GM12892 (cell line): ENCODE measurements around the gene CYTH3.
"Not testable (repeated sequence)": the region's sequence is repeated elsewhere in the genome, so short reads cannot be mapped to it uniquely, and the experiment has no call there.

Experiments used
- DNase-seq: peaks from one replicate; pipeline ENCODE4 v3.0.0; 2011; ENCODE audit not compliant: insufficient read length
- FAIRE-seq: peaks from 2 replicates; lab custom pipeline; 2011; peaks lifted over from hg19 to GRCh38; lab: Jason Lieb, UNC
- POLR2A ChIP-seq: IDR thresholded peaks from 2 replicates; pipeline ENCODE4 v1.6.1; 2011; ENCODE audit warnings: low read depth, low read length, control low read depth
- POLR2AphosphoS5 ChIP-seq: IDR thresholded peaks from 2 replicates; pipeline ENCODE4 v1.6.1; 2011; ENCODE audit warnings: low read depth, low read length, control low read depth
- TAF1 ChIP-seq: IDR thresholded peaks from 2 replicates; pipeline ENCODE4 v1.6.1; 2011; ENCODE audit warnings: low read depth, mild to moderate bottlenecking, control low read depth, low read length, borderline replicate concordance

Gene CYTH3

DNA sequence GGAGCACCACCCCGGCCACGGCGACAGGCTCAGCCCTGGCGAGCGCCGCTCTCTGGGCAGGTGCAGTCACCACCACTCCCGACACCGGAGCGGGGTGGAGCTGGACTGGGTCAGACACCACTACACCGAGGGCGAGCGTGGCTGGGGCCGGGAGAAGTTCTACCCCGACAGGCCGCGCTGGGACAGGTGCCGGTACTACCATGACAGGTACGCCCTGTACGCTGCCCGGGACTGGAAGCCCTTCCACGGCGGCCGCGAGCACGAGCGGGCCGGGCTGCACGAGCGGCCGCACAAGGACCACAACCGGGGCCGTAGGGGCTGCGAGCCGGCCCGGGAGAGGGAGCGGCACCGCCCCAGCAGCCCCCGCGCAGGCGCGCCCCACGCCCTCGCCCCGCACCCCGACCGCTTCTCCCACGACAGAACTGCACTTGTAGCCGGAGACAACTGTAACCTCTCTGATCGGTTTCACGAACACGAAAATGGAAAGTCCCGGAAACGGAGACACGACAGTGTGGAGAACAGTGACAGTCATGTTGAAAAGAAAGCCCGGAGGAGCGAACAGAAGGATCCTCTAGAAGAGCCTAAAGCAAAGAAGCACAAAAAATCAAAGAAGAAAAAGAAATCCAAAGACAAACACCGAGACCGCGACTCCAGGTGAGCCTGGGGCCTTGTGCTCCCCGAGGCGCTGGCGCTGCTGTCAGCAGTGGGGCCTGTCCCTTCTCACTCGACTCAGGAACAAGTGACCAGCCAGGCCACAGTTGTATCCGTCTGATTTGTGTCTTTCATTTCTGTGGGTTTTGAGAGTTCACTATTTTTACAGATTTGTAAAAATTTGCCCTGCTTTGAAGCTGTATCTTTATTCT lies 117.7 kb downstream of the CYTH3 start:
- FAIRE-seq: no peak
- no peak for DNase-seq
- TF ChIP-seq POLR2AphosphoS5: no peak
- TF ChIP-seq TAF1: no peak
- TF ChIP-seq POLR2A: no peak

DNA sequence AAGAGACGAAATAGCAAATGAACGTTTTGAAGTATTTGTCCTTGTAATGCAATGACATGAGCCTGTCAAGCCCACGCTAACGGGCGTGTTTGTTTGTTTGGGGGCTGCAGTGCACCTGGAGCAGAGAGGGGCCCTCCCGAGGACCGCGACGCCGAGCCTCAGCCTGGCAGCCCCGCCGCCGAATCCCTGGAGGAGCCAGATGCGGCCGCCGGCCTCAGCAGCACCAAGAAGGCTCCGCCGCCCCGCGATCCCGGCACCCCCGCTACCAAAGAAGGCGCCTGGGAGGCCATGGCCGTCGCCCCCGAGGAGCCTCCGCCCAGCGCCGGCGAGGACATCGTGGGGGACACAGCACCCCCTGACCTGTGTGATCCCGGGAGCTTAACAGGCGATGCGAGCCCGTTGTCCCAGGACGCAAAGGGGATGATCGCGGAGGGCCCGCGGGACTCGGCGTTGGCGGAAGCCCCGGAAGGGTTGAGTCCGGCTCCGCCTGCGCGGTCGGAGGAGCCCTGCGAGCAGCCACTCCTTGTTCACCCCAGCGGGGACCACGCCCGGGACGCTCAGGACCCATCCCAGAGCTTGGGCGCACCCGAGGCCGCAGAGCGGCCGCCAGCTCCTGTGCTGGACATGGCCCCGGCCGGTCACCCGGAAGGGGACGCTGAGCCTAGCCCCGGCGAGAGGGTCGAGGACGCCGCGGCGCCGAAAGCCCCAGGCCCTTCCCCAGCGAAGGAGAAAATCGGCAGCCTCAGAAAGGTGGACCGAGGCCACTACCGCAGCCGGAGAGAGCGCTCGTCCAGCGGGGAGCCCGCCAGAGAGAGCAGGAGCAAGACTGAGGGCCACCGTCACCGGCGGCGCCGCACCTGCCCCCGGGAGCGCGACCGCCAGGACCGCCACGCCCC lies 118.5 kb downstream of the CYTH3 start:
- FAIRE-seq (no peak), DNase-seq (no peak)
- TF ChIP-seq POLR2AphosphoS5 (no peak), TAF1 (no peak), POLR2A (no peak)

DNA sequence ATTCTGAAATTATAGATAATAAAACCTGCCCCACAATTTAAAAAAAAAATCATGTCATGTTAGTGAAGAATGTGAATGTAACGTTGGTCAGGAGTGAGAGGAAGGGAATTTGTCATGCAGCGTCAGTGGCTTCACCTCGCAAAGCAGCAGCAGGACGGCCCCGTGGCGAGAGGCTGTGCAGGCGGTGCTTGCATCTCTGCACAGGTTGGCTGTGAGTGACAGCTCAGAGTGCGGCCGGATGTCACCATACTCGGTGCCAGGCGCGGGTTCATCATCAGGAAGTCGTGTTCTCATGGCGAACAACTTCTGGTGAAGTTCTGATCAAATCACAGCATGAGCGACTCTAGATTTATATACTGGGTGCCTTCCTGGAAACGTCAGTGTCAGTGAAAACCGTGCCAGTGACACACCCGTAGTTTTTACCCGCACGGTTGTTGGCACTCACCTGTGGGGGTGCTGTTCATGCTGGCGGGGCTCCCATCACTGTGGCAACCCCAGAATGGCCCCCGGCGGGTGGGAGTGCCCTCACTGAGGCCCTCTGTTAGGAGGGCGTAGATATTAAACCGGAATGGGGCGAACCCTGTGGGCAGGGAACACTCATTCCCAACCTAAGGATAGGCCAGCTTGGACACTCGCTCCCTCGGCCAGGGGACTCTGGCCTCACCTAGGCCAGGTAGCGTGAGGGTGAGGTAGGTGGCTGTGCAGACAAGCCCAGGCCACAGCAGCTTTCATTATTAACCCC lies 120.3 kb downstream of the CYTH3 start:
- FAIRE-seq (no peak), DNase-seq (no peak)
- no peak for TF ChIP-seq TAF1
- TF ChIP-seq POLR2AphosphoS5: no peak
- TF ChIP-seq POLR2A: no peak

DNA sequence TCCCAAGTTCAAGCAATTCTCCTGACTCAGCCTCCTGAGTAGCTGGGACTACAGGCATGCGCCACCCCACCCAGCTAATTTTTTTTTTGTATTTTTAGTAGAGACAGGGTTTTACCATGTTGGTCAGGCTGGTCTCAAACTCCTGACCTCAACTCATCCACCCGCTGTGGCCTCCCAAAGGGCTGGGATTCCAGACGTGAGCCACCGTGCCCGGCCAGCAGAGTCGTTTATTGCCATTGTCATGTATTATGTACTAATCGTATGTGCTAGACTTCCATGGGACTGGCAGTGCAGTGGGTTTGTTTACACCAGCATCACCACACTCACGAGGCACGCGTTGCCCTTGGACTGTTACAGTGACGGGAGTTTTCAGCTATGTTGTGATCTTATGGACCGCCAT lies 120.9 kb downstream of the CYTH3 start:
- not testable (repeated sequence) for FAIRE-seq, DNase-seq

DNA sequence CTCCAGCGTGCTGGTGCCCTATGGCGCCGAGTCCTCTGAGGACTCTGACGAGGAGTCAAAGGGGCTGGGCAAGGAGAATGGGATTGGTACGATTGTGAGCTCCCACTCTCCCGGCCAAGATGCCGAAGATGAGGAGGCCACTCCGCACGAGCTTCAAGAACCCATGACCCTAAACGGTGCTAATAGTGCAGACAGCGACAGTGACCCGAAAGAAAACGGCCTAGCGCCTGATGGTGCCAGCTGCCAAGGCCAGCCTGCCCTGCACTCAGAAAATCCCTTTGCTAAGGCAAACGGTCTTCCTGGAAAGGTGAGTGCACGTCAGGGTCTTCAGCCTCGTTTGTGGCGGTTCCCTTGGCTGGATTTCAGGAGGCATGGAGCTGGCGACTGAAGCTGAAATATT lies 122.4 kb downstream of the CYTH3 start:
- no peak for DNase-seq
- TF ChIP-seq TAF1 (no peak), POLR2A (no peak), POLR2AphosphoS5 (no peak)
- no peak for FAIRE-seq

DNA sequence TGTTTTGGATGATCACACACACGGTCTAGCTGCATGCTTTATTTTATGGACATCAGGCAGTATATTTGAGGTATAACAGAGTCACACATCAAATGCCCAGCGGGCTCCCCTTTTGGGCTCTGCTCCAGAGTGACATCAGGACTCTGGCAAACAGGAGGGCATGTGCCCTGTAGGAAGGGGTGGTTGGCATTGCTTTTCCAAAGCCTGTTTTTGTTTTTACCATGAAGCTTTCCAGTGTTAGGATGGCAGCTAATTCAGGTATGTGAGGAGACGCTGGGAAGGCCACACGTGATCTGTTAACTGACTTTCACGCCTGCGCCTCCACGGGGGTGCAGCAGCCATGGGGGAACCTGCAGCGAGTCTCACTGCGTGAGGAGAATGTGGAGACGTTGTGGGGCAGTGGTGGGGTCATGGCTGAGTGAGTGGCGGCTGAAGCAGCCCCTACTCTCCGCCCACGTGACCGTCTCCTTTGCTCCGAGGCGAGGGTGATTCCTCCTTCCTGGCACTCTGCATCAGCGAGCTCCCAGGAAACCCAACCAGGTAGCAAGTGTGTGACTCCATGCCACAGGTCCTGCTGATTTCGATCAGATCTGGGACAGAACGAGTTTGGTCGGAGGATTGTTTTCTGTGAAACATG lies 123.6 kb downstream of the CYTH3 start:
- TF ChIP-seq POLR2AphosphoS5 (no peak), POLR2A (no peak), TAF1 (no peak)
- FAIRE-seq (no peak), DNase-seq (no peak)

DNA sequence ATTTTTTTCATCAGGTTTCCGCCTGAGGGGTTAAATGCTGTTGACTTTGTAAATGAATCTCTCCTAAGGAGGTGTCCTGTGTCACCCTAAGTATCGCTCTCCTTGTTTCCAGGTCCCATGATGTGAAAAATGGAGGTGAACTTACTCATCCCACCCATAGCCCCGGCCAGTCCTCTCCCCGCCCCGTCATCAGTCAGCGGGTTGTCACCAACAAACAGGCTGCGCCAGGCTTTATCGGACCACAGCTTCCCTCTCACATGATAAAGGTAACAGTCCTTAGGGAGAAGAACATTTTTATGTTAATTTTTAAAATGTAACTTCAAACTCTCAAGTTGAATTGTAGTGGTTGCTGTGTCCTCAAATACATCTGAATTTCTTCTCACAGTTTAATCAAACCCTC lies 124.8 kb downstream of the CYTH3 start:
- DNase-seq (no peak), FAIRE-seq (no peak)

DNA sequence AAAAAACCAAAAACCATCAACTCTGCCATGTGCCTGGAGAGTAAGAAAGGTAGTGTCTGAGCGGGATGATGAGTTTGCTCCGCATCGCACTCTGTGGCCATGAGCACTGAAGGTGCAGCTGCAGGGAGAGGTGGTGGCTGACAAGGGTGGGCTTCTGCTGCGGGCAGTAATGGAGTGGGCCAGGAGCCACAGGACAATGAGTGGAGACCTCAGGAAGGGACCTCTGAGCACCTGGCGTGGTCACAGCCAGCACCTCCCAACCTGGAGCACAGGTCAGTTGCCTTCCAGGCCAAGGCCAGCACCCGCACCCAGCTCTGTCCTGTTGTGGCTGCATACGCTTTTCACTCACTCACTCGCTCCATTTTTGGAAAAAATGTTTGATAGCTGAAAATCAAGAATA lies 125.8 kb downstream of the CYTH3 start:
- DNase-seq (no peak), FAIRE-seq (no peak)
- TF ChIP-seq POLR2AphosphoS5 (no peak), POLR2A (no peak), TAF1 (no peak)

More for the DNA sequence above, 124.8 kb downstream of the CYTH3 start:
- TF ChIP-seq POLR2AphosphoS5 (no peak), POLR2A (no peak), TAF1 (no peak)

DNA sequence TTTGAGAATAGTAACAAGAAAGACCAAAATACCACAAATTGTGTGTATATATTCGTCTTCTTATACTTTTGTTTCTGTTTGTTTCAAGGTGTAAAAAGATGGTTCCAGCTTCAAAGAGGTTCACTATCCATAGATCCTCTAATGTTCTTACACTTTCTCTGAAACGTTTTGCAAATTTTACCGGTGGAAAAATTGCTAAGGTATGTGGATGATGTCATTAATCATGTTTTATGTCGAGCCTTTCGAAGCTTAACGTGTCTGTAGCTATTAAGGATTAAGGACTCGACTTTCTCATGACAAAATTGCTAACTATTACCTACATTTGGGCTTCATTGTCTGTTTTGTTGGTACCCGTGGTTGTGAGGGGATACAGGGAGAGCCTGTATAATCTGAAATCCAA lies 128.4 kb downstream of the CYTH3 start:
- no peak for DNase-seq
- no peak for FAIRE-seq

DNA sequence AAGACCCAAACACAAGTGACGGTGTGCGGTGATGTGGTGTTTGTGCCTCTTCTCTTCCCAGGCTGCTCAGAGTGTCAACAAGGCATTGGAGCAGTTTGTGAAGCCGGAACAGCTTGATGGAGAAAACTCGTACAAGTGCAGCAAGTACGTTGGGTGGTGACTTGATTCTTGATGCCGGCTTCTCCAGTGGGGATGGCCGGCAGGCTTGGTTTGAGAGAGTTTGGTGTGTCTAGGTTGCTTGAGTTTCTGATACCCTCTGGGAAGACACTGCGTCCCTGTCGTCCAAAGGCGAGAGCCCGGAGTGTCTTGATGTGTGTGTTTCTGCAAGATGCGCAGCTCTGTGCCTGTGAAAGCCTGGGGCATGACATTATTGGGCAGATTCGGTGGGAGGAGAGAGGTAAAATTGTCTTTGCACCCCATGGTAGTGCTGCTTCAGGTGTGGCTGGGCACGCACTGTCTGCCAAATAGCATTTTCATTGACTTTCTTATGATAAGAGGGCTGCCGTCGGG lies 129.5 kb downstream of the CYTH3 start:
- TF ChIP-seq TAF1 (no peak), POLR2A (no peak), POLR2AphosphoS5 (no peak)
- FAIRE-seq (no peak), DNase-seq (no peak)

More for the DNA sequence above, 128.4 kb downstream of the CYTH3 start:
- TF ChIP-seq POLR2A (no peak), POLR2AphosphoS5 (no peak), TAF1 (no peak)
